Suprapubic skin (tissue), 4 donors: ENCODE results near the gene FKBP10. TPM values are rescaled to one million over a fixed set of nuclear protein-coding genes. Genes with fewer than 3 reads are reported as not detected.

ENCODE experiments used
- DNase-seq, 2 donors: peaks; one replicate each; pipeline ENCODE4 v3.0.0-alpha.2; 2019; ENCODE audit warnings: low spot score in 2 of 2
- H3K27ac ChIP-seq: fragments of 200-600 bp; sonication (generic); one replicate; pipeline ENCODE4 v1.5.1; 2019
- H3K27me3 ChIP-seq: fragments of 200-600 bp; sonication (generic); one replicate; pipeline ENCODE4 v1.5.1; 2019
- H3K36me3 ChIP-seq: fragments of 200-600 bp; sonication (generic); one replicate; pipeline ENCODE4 v1.5.1; 2019
- H3K4me1 ChIP-seq: fragments of 200-600 bp; sonication (generic); one replicate; pipeline ENCODE4 v1.5.1; 2019
- H3K4me3 ChIP-seq: fragments of 200-600 bp; sonication (generic); one replicate; pipeline ENCODE4 v1.5.1; 2019; ENCODE audit warnings: mild to moderate bottlenecking
- H3K9me3 ChIP-seq: fragments of 200-600 bp; sonication (generic); one replicate; pipeline ENCODE4 v1.5.1; 2019
- EP300 ChIP-seq: sonication (generic); formaldehyde crosslinking; IDR thresholded peaks from one replicate; pipeline ENCODE4 v1.6.1; 2017; ENCODE audit warnings: antibody characterized with exemption
- POLR2A ChIP-seq, 2 donors: fragments of 450-650 bp; IDR thresholded peaks; one replicate each; pipeline ENCODE4 v1.6.1; 2017; ENCODE audit warnings: antibody characterized with exemption in 2 of 2, mild to moderate bottlenecking in 2 of 2, moderate library complexity in 2 of 2
- POLR2AphosphoS5 ChIP-seq, 3 donors: sonication (generic); formaldehyde crosslinking; IDR thresholded peaks; one replicate each; pipeline ENCODE4 v1.6.1; 2017; ENCODE audit warnings: antibody characterized with exemption in 3 of 3
- WGBS: methylation state at CpG from one replicate; pipeline ENCODE4 v1.1.5; 2018; 5-methylcytosine and 5-hydroxymethylcytosine counted together
- total RNA-seq, 4 donors: library from RNA; depleted of rRNA; stranded (reverse); fragments of >200 nt; gene quantifications; one replicate each; pipeline ENCODE4 v1.1.0, GENCODE V29; 2016
- TF ChIP-seq, protein P1 (sequence below), 2 donors: fragments of 200-600 bp in 1 of 2; fragments of 450-650 bp in 1 of 2; sonication (generic) in 1 of 2; IDR thresholded peaks; one replicate each; pipeline ENCODE4 v1.5.1; 2016 to 2019; ENCODE audit warnings: antibody characterized with exemption in 2 of 2, mild to moderate bottlenecking in 1 of 2, moderate library complexity in 1 of 2

Gene FKBP10
- total RNA-seq, 4 donors from 2014 or later: 11.7 to 14.8 (median 12.4) TPM

DNA sequence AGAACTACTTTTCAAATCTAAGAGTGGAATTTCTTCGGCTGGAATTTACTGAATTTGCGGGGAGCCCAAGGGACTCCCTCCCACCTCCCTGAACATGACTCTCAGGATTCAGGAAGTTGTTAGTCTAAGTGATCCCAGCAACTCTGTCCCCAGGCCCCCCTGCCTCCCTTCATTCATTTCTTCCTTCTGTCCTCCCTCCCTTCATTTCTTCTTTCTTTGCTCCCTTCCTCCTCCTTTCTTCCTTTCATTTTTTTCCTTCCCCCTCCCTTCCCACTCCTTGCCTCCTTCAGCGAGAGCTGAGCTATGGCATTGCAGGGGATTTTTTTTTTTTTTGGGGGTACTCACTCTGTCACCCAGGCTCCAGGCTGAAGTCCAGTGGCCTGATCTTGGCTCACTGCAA is 15.4 kb upstream of the FKBP10 start:
- Histone ChIP-seq H3K27me3 (no peaks in the 10 kb centered on the region), H3K4me3 (no peak overlapping the region), H3K36me3 (no peaks in the 10 kb centered on the region), H3K9me3 (no peaks in the 10 kb centered on the region), H3K27ac (no peak overlapping the region), H3K4me1 (peaks cover 54% of the 10 kb centered on the region)
- TF ChIP-seq, protein P1, sequence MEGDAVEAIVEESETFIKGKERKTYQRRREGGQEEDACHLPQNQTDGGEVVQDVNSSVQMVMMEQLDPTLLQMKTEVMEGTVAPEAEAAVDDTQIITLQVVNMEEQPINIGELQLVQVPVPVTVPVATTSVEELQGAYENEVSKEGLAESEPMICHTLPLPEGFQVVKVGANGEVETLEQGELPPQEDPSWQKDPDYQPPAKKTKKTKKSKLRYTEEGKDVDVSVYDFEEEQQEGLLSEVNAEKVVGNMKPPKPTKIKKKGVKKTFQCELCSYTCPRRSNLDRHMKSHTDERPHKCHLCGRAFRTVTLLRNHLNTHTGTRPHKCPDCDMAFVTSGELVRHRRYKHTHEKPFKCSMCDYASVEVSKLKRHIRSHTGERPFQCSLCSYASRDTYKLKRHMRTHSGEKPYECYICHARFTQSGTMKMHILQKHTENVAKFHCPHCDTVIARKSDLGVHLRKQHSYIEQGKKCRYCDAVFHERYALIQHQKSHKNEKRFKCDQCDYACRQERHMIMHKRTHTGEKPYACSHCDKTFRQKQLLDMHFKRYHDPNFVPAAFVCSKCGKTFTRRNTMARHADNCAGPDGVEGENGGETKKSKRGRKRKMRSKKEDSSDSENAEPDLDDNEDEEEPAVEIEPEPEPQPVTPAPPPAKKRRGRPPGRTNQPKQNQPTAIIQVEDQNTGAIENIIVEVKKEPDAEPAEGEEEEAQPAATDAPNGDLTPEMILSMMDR (IDR thresholded peaks at IDR 0.05): no peak
- TF ChIP-seq POLR2A (IDR thresholded peaks at IDR 0.05): no peak
- no peak for TF ChIP-seq EP300
- TF ChIP-seq POLR2AphosphoS5 (IDR thresholded peaks at IDR 0.05): no peak
- DNase-seq: no peak
- WGBS: 74% methylated on average over 3 of the region's 3 CpGs

DNA sequence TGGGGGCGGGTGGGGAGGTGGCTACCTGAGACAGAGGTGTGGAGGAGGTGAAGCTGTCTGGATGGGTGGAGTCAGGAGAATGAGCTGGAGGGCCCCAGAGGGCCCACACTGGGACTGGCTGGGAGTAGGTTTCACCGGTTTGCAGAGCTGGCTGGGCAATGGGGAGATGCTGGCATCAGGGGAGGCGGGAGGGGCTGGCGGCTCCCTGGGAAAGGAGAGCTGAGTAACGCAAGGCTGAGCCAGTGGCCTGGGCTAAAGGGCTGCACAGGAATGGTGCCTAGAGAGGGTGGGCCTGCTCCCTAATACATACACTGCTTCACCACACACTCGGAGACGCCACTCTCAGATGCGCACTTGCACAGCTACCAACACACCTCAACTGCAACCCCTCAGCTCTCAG is 13.4 kb upstream of the FKBP10 start:
- DNase-seq: peak in 1 of 2 donors; percentile 67
- H3K4me3 ChIP-seq: no peak overlapping the region
- H3K36me3 ChIP-seq: no peaks in the 10 kb centered on the region
- 58% methylated on average over 8 of the region's 8 CpGs for WGBS
- peaks cover 35% of the 10 kb centered on the region for H3K4me1 ChIP-seq
- H3K27me3 ChIP-seq: no peaks in the 10 kb centered on the region
- TF ChIP-seq POLR2AphosphoS5 (IDR thresholded peaks at IDR 0.05): no peak
- TF ChIP-seq POLR2A (IDR thresholded peaks at IDR 0.05): no peak
- TF ChIP-seq, protein P1 (IDR thresholded peaks at IDR 0.05): no peak
- no peak for TF ChIP-seq EP300
- H3K27ac ChIP-seq: peak overlapping the region; percentile 90
- H3K9me3 ChIP-seq: no peaks in the 10 kb centered on the region

DNA sequence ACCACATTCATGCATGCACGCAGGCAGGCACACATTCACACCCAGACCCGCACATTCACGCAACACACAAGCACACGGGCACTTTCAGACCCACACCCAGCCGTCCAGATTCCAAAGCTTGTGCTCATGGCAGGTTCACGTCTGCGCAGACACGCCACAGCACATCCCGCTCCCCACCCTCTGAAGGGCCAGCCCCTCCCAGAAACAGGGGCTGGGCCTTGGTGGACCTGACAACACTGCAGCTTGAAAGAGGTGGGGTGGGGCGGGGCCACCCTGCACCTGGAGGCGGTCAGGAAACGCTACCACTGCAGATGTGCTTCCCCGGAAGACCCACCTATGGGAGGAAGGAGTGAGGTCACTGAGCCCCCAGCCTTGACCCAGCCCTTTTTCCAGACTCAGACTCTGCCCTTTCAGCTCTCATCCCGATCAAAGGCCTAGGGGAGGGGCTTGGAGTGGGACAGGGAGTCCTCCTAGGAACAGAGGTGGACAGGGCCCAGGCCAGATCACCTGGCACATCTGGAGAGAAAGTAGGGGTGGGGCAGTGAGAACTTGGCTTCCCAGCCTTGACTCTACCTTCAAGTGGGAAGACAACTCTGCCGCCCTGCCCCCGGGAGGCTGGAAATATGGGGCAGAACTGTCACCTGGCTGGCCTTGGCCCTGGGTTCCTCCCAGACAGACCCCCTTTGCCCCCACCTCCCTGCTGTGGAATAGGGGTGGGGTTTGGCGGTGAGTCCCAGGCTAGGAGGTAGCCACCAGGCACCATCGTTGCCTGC is 12.0 kb upstream of the FKBP10 start:
- no peaks in the 10 kb centered on the region for H3K27me3 ChIP-seq
- WGBS: 31% methylated on average over 9 of the region's 18 CpGs
- TF ChIP-seq POLR2AphosphoS5 (IDR thresholded peaks at IDR 0.05): peak in 1 of 3 donors; percentile 24
- no peak for TF ChIP-seq EP300
- TF ChIP-seq POLR2A (IDR thresholded peaks at IDR 0.05): no peak
- TF ChIP-seq, protein P1 (IDR thresholded peaks at IDR 0.05): no peak
- peak overlapping the region; percentile 90 for H3K27ac ChIP-seq
- H3K36me3 ChIP-seq: no peaks in the 10 kb centered on the region
- H3K4me1 ChIP-seq: peaks cover 28% of the 10 kb centered on the region
- peak overlapping the region; percentile 16 for H3K4me3 ChIP-seq
- H3K9me3 ChIP-seq: no peaks in the 10 kb centered on the region
- DNase-seq: peak in 1 of 2 donors; percentile 80

DNA sequence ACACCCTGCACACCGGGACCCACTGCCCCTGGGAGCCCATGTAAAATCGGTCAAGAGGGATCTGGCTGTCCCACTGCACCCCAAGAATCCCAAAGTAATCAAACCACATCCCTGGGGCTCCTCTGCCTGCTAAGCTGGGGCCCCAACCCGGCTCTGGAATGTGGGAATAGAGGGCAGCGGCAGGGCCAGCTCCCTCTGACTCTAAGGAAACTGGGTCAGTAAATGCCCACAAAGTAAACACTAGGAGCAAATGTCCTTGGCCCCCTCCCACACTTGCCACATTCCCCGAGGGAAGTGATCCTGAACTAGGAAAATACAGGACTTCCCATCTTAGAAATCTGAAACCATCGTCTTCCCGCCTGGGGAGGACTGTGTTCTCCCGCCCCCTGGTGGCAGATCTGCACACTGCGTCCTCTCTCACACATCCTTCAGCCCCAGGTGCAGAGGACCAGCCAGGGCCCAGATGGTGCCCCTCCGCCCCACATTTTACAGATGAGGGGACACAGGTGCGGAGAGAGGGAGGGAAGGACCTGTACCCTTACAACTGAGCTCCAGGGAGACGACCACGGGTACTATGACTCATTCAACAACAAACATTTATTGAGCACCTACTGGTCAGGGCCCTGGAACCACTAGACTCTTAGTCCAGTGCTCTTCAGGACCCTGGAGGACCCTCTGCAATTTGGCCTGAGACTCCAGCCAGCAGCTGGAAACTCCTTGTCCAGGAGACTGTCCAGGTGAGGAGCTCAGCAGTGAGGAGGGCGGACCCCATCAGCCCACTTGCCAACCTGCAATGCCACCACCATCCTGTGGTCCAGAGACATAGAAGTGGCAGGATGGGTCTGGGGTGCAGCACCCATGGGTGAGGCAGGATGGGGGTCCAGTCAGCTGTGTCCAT is 11.2 kb upstream of the FKBP10 start:
- WGBS: 13% methylated on average over 8 of the region's 14 CpGs
- TF ChIP-seq, protein P1 (IDR thresholded peaks at IDR 0.05): peak; percentile 93 to 99
- TF ChIP-seq POLR2AphosphoS5 (IDR thresholded peaks at IDR 0.05) (peak in 2 of 3 donors; percentile 36 to 59), EP300 (no peak), POLR2A (IDR thresholded peaks at IDR 0.05) (no peak)

More for the DNA sequence above, 11.2 kb upstream of the FKBP10 start:
- Histone ChIP-seq H3K27me3 (no peaks in the 10 kb centered on the region), H3K9me3 (no peaks in the 10 kb centered on the region), H3K4me3 (peak overlapping the region; percentile 16), H3K27ac (peak overlapping the region; percentile 90), H3K36me3 (no peaks in the 10 kb centered on the region), H3K4me1 (peaks cover 24% of the 10 kb centered on the region)
- DNase-seq: peak; percentile 90 to 91
